Right forelimb (tissue), 1 donor: ENCODE data around the gene BCL7A.
A peak's percentile ranks its signal among the peaks of the same experiment; 100 is the strongest.
"Not testable (repeated sequence)": the region's sequence is repeated elsewhere in the genome, so short reads cannot be mapped to it uniquely, and the experiment has no call there.

ENCODE experiments used
- DNase-seq: peaks from one replicate; pipeline ENCODE4 v3.0.0-alpha.2; 2018

BCL7A gene

DNA sequence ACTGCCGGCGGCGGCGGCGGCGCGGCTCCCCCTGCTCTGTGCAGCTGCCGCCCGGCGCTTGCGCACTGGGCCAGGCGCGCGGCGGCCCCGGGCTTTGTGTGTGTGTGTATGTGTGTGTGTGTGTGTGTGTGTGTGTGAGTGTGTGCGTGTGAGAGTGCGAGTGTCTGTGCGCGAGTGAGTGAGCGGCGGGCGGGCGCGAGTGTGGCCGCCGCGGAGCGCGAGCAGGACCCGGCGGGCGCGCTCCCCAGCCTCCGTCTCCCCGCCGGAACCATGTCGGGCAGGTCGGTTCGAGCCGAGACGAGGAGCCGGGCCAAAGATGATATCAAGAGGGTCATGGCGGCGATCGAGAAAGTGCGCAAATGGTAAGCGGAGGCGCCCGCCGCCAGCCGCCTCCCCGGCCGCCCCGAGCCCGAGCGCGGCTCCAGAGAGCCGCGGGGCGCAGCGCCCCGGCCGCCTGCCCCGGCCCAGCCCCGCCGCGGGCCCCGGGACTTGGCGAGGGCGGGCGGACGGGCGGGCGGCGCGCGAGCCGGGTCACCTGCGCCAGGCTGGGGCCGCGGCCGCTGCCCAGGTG lies at the start of gene BCL7A:
Gene BCL7A, plus strand, starts transcription at position 63 of the 571 bp plus-strand sequence. Its CDS starts 208 bp downstream, at position 271.
- DNase-seq = peak; percentile 92

- DNase-seq = no peak
These were observed 47.4 kb upstream of the BCL7A start for GRCh38 chr12:121974026-121974985.

GRCh38 chr12:121975021-121975420 lies 46.7 kb upstream of the BCL7A start:
- DNase-seq = no peak

GRCh38 chr12:121976950-121977349 lies 44.7 kb upstream of the BCL7A start:
- DNase-seq = no peak

DNA sequence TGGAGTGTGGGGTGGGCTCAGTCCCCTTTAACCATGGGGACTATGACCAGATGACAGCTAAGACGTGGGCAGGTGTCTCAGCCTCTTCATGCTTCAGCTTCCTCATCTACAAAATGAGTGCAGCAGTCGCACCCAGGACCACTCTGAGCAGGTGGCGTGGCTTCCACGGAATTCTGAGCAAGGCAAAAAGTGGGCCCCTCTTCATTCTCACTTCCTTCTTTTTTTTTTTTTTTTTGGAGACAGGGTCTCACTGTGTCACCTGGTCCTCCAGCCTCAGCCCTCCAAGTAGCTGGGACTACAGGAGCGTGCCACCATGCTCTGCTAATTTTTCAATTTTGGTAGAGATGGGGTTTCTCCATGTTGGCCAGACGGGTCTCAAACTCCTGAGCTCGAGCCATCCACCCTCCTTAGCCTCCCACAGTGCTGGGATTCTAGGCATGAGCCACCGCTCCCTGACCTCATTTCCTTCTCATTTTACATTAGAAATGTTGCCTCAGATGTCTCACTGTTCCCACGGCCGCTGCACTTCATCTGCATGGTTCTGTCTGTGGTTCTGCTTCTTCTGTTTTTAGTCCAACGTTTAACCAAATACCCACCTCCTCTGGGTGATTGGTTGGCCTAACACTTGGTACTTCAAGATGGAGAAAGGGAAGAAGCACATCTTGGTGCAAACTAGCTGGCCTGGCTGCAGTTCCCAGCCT lies 41.3 kb upstream of the BCL7A start:
- DNase-seq = no peak

DNA sequence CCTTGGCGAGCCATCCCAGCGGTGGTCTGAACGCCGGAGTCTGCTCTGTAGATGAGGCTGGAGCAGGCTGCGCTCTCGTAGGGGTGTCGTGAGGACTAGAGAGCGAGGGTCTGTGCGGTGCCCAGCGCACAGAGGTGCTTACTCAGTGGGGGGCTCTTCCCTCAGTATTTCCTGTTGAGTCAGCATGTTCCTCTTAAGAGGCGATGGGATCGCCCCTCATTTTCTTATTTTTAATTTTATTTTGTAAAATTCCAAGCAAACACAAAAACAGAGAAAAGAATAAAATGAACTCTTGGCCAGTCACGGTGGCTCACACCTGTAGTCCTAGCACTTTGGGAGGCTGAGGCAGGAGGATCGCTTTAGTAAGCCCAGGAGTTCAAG lies 40.8 kb upstream of the BCL7A start:
- no peak for DNase-seq

GRCh38 chr12:121981456-121981855 lies 40.2 kb upstream of the BCL7A start:
- no peak for DNase-seq

GRCh38 chr12:121982950-121983349 lies 38.7 kb upstream of the BCL7A start:
- no peak for DNase-seq

GRCh38 chr12:121983536-121984210 lies 38.0 kb upstream of the BCL7A start:
- no peak for DNase-seq

GRCh38 chr12:121986489-121987245 lies 35.0 kb upstream of the BCL7A start:
- no peak for DNase-seq

- not testable (repeated sequence) for DNase-seq
These were observed 33.2 kb upstream of the BCL7A start for GRCh38 chr12:121988519-121988918.

- DNase-seq = no peak
These were observed 32.2 kb upstream of the BCL7A start for GRCh38 chr12:121989276-121990113.

GRCh38 chr12:121990114-121990647 lies 31.5 kb upstream of the BCL7A start:
- no peak for DNase-seq

DNA sequence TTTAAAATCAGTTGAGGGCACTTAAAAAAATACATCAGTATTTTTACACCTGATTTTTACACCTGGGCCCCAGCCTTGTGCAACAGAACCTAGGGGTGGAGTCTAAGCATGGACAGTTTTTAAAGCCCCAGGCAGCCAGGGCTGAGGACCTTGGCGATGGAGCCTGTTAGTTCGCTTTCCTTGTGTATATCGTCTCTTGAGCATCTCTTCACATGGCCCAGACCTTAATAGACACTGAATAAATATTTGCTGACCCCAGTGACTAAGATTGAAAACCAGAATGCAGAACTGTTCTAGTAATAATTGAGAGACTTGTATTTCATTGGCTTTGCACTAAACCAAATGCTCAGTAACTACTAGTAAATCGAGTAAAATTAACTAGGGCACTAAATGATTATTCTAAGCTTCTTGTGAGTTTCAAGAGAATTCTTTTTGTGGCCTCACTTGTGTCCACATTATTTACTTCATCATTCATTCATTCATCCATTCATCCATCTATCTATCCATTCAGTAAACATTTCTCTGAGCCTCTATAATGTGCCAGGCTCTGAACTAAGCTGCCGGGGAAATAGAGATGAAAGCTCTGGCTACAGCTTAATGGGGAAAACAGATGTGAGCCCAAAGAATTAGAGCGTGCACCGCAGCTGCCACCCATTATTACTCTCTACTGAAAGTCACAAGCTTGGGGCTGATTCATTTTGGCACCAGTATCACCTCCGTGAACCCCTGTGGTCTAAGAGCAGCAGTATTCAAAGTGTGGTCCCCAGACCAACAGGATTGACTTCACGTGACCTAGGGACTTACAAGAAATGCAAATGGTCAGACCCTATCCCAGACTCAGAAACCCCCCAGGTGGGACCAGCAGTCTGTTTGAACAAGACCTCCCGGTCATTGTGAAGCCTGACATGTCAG lies 30.7 kb upstream of the BCL7A start:
- DNase-seq = no peak

GRCh38 chr12:121992059-121992879 lies 29.4 kb upstream of the BCL7A start:
- DNase-seq = no peak

DNA sequence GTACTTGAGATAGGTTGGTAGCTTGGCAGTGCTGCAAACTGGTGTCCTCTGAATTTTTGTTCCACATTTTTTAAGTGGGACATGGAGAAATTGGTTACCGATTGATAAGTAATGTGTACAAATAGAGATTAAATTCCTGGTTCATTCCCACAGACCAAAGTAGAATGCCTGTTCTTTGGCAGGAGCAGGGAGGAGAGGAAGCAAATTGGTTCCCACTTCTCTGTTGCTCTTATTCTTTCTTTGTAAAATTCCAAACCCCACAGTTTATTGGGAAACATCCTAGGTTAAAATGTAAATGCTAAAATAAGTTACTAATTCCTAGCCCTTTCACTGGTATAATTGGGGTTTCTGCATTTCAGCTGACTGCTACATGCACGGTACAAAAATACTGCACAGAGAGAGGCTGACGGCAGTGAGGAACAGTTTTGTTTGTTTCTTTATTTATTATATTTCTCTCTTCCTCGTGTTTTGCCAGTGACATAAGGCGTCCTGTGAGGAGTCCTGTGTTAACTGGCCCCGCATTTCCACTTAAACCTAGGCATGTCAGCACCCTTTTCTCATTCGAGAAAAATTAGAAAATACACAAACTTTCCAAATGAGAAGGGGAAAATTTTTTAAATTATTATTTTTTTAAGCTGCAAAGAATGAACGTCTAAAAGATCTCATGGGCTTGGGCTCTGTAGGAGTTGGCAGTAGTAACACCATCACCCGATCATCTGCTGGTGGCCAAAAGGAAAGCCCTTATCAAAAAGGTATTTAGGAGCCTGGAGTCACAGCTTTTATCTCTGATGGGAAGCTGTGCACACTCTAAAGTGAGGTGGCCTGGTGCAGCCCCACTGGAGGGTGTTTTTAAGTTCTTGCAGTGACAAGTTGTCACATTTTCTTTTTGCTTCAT lies 25.4 kb upstream of the BCL7A start:
- DNase-seq = no peak

DNA sequence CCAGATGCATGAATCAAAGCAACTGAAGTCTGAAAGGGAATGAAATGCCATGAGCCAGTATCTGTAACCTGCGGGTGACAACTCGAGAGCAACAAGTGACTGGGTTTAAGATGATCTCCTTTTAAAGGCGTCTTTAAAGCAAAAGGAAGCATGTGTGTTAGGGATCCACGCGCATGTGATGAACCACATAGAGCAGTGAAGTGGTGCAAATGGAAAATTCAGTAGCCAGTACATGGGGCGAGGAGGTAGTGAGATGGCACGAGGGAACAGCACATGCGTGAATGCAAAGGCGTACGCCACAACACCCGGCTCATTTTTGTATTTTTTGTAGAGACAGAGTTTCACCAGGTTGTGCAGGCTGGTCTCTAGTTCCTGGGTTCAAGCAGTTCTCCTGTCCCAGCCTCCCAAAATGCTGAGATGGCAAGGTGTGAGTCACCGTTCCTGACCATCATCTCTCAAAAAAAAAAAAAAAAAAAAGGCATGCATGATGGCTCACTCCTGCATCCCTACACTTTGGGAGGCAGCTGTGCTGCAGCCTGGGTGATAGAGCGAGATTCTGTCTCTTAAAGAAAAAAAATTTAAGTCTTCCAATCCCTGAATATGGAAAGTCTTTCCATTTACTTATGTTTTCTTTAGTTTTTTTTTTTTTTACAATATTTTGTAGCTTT lies 24.6 kb upstream of the BCL7A start:
- no peak for DNase-seq
